GM18870 (cell line): Measurements from ENCODE around the gene UBL4A.
A peak's percentile ranks its signal among the peaks of the same experiment; 100 is the strongest.
"Not testable (repeated sequence)": the region's sequence is repeated elsewhere in the genome, so short reads cannot be mapped to it uniquely, and the experiment has no call there.

Experiments used
- ATAC-seq: cut with Tn5 transposase; IDR thresholded peaks from one replicate; pipeline ENCODE4 v1.9.1; 2021; ENCODE audit warnings: moderate library complexity; ENCODE audit not compliant: unreplicated experiment

UBL4A gene

DNA sequence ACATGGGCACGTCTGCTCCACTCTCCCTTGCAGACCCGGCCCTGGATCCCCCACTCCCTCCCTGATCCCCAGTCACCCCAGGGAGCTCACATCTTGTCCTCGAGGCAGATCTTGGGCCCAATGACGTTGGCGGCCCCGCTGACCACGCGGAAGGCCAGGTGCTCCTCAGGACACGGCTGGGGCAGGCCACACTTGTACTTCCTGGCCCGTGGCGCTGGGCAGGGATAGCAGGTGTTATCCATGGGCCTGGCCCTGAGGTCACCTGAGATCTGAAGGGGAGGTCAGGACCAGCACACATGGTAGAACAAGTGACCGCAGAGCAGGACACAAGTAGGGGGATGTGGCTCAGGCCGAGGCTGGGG lies 21.9 kb upstream of the UBL4A start:
- ATAC-seq, result no peak

DNA sequence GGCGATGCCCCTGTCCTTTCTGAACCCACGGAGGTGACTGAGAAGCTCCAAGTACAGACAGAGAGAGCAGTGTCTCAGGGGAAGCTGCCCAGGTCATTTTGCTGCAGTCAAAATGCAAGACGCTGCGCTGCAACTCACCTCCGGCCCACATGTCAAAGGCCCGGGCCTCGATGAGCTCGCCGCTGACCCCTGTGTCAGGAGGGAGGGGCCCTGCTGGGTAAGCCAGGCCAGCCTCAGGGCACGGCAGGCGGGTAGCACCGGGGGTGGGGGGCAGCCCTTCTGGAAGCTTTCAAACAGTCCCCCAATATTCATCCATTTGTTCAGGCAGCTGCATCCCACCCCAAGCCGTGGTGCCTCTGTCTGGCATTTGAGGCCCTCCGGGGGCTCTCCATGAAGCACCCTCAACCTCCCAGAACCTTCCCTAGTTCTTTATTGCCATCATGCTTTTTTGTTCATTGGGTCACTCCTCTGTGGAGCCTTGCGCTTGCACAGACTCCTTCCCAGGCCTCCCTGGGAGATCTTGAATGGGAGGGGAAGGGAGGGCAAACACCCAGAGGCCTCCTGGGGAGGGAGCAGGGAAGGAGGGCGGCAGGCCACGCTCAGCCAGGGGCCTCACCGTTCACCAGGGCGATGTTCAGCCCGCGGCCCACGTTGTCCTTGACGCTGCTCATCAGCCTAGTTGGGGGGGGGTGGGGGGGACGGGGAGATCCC lies 21.4 kb upstream of the UBL4A start:
- ATAC-seq, result no peak

DNA sequence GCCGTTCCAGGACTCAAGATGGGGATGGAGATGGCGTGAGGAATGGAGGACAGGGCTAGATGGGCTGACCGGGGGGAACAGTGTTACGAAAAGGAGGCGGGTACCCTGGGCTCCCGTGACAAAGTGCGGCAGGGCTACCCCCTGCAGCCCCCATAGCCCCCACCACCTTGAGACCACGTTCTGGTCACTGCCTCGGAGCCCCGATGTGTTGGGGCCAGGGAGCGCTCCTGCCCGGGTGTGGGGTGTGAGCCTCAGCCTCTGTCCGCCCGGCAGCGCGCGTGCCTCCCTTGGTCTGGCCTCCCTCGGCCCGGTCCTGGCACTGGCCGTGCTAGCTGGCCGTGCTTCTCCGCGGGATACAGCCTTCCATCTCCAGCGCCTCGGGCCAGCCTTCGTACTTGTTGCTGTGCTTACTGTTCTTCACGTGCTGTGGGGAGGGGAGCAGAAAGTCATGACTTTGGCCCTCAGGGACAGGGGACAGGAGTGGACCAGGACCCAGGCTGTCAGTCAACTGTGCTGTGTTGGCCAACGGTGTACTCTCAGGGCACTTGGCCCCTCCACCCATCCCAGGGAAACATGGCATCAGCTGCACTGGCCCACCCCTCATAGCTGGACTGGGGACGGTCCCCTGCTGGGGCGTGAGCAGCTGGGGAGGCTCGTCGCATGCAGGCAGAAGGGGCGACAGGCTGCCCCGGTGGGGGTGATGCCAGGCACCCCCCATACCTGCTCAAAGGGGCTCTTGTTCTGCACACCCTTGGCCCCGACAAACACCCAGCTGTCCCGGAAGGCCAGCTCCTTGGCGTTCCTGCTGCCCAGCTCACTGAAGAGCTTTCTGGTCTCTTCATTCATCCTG lies 20.3 kb upstream of the UBL4A start:
- no peak for ATAC-seq

DNA sequence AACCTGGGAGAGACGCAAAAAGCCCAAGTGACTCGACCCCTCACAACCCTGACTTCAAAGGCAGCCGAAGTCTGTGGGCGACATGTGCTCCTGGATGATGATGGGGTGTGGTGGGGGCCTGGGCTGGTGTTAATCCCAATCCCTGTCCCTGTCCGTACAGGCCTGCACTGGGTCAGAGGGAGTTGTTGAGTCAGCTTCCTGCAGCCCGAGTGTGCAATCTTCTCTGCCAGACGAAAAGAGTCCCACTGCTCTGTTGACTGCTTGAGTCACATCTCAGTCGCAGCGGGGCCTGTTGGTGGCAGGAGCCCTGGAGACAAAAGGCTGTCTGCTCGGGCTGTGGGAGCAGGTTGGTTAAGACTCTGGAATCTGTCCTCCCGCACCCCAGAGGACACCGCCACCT lies 19.3 kb upstream of the UBL4A start:
- ATAC-seq, result no peak

DNA sequence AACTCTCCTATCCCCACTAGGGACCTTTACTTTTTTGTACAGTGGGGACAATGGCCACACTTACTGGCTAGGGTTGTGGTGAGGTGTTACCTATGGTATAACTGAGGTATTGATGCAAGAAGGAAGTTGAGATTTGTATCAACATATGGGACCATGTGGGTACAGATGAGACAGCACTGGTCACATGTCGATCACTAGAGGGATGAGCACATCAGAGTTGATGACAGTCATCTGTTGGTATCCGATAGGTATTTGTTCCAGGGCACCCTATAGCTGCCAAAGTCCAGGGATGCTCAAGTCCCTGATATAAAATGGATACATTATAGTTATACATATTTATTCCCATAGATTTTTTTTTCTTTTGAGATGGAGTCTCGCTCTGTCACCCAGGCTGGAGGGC lies 16.6 kb upstream of the UBL4A start:
- no peak for ATAC-seq

DNA sequence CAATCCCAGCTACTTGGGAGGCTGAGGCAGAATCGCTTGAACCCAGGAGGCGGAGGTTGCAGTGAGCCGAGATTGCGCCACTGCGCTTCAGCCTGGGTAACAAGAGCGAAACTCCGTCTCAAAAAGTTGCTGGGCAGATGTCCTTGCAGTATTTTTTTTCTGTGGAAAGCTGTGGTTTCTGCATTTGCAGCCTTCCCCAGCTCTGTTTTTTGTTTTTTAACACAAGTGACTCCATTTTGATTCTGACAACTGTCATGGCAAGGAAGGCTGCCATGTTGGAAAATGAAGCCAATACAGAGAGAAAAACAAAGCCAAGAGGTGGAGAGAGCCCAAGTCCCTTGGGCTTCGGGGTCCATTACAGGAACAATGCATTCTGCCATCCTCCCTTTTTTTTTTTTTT lies 15.7 kb upstream of the UBL4A start:
- ATAC-seq, result no peak

DNA sequence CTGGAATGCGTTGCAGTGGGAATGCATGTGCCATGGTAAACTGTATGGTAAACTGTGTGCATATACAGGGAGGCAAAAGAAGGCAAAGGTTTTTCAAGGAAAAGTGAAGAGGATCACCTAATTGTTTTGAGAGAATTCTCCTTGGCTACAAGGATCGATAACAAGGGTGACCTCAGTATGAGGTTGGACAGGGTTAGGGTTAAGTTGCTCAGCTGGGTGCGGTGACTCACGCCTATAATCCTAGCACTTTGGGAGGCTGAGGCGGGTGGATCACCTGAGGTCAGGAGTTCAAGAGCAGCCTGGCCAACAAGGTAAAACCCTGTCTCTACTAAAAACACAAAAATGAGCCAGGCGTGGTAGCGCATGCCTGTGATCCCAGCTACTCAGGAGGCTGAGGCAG lies 15.0 kb upstream of the UBL4A start:
- not testable (repeated sequence) for ATAC-seq

DNA sequence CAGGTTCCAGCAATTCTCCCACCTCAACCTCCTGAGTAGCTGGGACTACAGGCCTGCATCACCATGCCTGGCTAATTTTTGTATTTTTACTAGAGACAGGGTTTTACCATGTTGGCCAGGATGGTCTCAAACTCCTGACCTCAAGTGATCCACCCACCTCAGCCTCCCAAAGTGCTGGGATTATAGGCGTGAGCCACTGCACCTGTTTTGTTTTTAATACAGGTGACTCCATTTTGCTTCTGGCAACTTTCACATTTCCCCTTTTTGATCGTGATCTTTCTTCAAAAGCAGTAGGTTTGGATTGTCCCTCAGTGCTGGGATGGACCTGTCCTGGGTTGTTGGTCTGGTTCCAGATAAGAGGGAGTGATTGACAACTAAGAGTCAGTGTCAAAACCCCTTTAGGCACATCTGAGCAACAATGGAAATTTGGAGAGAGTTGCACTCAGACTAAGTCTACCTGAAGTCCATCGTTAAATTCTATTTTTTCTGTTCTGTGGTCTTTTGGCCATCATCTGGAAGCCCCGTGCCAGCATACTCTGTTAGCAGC lies 10.2 kb upstream of the UBL4A start:
- ATAC-seq, result not testable (repeated sequence)

DNA sequence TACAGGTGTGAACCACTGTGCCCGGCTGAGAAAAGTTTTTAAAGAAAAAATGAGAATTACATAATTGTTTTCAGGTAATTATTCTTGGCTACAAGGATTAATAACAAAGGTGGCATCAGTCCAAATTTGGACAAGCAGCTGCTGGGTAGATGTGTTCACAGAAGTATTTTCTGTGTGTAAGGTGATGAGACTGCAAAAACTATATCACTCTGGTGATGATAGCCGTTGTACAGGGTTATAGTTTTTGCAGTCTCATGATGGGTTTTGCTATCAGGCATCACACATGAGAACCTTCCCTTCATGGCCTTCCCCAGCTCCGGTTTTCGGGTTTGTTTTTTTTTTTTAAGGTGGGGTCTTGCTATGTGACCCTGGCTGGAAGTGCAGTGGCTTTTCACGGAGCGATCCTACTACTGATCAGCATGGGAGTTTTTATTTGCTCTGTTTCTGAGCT lies 9.1 kb upstream of the UBL4A start:
- ATAC-seq, result no peak

DNA sequence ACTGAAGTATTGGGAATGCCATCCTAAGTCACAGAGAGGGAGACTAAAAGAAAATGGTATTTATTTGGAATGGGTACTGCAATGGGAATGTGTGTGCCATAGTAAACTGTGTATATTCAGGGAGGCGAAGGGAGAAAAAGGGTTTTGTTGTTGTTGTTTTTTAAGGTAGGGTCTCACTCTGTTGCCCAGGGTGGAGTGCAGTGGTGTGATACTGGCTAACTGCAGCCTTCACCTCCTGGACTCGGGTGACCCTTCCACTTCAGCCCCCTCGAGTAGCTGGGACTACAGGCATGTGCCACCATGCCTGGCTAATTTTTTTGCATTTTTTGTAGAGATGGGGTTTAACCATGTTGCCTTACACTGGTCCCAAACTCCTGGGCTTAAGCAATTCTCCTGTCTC lies 8.3 kb upstream of the UBL4A start:
- ATAC-seq, result no peak

DNA sequence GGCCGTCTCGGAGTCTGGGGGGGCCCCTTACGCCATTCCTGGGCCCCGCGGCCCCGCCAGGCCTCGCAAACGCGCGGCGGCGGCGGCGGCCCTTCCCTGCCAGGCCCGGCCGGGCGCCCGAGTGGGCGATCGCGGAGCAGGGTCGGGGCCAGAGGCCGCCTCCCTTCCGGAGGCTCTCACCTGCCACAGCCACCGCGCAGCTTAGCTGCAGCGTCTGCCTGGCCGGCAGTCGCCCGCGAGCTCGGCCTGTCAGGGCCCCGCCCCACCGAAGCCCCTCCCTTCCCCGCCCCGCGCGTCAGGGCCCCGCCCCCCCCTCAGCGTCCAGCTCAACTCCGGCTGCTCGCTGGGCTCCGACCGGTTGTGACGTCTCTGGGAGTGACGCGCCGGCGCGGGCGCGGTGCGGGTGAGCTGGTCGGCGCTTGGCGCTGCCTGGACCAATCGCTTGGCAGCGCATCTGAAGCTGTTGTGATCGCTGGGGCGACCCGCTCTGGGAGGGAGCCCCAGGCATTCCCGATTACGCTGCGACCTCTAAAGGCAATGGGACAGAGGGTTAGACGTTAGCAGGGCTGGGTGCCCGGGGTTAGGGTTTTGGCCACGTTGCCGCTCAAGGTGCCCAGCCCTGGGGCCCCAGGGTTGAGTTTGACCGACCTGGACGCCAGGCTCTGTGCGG lies 4.1 kb upstream of the UBL4A start, which contains the start of gene SLC10A3:
SLC10A3 (minus strand) TSS at position 216 of the 670 bp plus-strand sequence. CDS start 1,689 bp downstream, outside the sequence.
- peak; percentile 58 for ATAC-seq

DNA sequence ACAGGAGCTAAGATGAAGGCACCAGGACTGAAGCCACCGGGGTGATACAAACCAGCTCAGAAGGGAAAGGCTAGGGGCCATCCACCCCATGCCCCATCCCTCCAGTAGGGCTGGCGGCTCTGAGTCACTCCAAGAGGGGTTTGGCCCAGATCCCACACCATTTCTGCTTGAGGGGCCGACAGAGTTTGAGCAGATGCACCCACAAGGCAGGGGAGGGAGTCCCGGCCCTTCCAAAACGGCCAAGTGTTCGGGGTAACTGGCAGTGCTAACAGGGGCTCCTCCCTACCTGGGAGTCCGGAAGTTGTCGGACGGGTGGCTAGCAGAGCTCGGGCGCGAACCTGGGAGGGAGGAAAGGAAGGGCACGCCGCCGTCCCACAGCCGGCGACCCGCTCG lies 3.6 kb upstream of the UBL4A start:
- no peak for ATAC-seq

DNA sequence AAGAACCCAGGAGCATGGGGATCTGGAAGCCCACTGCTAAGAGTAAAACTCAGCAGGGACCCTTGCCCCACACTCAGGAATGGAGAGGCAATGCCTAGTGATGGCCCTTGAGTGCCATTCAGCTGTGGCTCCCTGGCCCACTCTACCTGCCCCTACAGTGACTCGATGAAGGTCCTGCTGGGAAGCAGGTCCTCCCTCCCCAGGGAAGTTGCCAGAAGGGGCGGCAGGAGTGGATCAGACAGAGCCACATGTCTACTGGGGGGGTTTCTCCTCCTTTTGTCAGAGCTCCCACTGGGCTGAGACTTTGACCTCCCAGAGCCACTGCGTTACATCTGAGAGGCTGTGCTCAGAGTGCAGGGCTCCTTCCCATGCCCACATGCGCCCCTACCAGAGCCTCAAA lies 2.8 kb upstream of the UBL4A start:
- no peak for ATAC-seq

DNA sequence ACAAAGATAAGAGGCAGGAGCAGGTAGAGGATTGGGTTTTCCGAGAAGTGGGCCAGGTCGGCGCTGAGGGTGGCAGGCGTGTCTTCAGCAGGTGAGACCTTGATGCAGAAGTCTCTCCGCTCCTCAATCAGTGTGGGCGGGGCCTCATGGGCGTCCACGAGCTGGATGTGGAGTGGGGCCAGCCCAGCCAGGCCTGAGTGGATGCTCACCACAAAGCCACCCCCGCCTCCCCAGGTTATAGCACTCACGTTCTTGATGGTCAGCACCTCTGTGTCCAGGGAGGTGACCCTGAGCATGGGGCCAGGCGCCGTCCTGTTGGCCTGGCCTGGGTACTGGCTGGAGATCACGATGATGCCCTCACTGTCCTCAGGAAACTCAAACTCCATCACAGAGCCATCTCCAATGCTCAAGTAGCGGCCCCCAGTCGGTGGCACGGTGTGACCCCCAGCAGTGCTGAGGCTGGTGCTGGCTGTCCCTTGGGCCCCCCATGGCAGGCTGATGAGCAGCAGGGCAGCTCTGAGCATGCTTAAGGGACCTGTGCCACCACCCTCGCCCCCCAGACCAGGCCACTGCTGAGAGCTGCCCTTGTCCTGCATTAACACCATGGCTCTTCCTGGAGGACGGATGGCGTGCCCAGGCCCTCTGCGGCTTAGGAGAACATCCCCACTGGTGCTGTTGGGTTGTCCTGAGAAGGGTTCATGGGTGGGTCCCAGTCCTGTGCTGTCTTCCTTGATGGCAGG lies 2.1 kb upstream of the UBL4A start:
- ATAC-seq, result no peak

DNA sequence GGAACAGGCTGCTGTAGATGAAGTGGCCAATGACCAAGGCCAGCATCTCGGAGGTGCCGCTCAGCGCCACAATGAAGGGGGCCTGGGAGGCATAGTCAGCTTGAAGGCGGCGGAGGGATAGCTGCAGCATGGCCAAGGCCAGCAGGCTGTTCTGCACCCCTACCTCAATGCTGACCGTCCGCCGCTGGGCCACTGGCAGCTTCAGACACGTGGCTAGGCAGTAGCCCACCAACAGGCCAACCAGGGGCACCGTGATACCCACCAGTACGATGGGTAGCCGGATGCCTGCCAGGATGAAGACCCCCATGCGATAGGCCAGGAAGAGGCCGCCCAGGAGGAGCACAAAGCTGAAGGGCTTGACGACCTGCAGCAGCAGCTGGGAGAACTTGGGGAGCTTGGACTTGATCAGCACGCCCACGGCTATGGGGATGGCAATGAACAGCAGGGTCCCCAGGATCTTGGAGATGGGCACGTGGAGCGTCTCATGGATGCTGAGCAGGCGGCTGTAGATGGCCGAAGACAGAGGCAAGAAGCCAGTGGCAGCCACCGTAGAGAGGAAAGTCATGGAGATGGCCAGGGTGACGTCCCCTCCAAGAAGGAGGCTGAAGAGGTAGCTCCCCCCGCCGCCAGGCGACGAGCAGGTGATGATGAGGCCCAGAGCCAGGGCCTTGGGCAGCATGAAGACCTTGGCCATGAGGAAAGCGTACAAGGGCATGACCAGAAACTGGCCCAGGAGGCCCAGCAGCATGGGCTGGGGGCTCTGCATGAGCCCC lies 1.3 kb upstream of the UBL4A start:
- no peak for ATAC-seq

DNA sequence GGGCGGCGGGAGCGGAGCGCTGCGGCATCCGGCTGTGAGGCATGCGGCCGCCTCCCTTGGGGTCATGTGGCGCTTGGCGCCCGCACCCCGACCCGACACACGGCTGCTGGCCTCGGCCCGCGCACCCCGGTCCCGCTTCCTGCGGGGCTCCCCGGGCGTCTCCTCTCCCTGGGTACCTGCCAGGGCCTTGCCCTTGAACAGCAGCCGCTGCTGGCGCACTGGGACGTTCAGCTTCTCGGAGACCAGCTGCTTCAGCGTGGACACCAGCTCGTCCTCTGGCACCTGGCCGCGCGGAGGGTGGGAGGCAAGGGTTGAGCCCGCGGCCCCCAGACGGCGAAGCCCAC lies 391 bp downstream of the UBL4A start:
- no peak for ATAC-seq

DNA sequence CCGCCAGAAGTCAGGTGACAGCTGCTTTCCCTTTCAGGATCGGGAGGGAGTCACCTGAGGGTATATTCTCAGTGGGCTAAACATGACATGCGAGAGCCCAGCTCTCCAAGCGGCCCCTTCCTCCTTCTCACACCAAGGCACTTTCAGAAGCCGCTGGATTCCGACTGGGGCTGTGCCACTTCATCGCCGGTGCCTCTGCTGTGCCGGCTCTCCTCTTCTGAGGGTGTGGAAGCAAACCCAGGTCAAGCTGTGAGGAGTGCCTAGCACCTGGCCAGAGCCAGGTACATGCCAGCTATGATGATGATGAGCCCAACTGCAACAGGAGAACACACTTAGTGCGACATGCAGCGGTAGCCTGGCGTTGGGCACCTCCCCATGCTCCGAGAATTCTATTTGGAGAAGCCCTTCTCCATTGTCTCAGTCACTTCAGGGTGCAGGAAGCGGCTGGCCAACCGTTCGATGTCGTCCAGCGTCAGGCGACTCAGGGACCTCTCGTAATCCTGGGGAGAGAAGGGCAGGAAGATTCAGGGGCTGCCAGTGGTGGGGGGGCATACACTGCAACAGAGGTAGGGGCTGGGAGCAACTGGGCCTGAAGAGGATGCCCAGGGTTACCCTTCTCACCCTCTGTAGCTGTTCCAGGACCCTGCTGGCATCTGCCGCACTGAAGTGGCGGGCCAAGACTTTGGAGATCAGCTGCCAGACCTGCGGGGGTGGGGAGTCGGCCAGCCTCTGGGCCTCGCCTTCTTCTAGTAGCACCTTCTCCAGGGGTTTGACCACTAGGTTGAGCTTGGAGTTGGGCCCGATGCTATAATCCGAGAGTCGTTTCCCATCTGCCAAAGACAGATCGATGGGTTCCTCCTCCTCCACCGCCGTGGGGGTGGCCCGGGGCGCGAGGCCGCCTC lies 1.0 kb downstream of the UBL4A start:
- ATAC-seq, result no peak

DNA sequence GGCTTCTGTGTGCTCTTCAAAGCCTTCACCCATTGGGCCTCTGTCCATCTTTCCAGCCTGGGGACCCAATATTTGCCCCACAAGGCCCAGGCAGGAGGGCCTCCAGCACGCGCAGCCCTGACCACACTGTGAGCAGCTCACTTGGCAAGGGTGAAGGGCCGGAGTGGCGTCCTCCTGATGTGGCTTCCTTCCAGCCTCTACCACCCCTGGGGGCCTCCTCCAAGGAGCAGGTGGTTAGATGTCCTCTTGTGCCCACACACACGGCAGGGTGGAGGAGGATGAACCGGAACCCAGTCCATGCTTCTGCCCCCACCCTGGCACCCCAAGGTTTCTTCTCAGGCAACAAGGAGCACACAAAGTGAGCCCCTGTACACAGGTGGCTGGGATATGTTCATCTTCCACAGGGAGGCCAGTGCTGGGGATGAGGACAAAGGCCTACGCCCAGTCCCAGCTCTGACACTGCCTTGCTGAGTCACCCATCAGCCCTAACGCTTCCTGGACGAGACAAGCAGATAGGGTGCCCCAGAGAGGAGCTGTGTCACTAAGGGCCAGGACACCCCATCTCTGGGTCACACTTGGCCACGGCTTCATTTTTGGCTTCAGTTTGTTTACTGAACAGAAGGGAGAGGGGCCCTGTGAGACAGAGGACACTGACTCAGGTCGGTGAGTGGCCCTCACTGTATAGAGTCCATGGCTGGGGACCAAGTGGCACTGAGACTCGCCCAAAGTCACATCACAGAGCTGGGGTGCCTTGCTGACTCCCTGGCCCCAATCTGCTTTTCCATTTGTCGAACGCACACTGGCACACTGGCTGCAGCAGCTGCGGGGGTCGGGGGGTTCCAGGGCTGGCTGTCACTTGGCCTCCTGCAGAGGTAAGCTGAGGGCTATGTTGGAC lies 1.9 kb downstream of the UBL4A start:
- no peak for ATAC-seq
